ENCODE data around the gene HDDC3.
"Not testable (repeated sequence)": the region's sequence is repeated elsewhere in the genome, so short reads cannot be mapped to it uniquely, and the experiment has no call there.

HDDC3 gene

DNA sequence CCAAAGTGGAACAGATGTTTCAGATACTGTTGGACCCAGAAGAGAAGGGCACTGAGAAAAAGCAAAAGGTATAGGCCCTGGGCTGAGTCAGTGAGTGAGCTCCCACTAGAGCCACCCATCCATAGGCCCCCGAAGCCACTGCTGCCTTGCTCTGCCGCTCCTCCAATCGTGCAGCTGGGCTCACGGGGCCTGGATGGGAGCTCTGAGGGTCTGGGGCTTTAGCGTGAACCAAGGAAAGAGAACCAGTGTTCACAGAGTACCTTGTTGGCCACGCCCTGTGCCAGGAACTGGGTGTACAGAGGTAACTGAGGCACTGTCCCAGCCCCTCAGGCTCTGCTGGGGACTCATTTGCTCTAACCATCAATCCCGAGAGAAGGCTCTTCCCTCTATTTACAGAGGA is 7.4 kb upstream of the HDDC3 start:
- no peak overlapping the region for H3K27ac ChIP-seq (ENCODE audit: low read depth, low read length)
- H3K4me3 ChIP-seq (ENCODE audit: low read depth in 1 of 2, low read length in 2 of 2): no peak overlapping the region
- peaks cover 10% of the 10 kb centered on the region for H3K4me1 ChIP-seq (ENCODE audit: insufficient read depth, low read length)
- H3K36me3 ChIP-seq (ENCODE audit: insufficient read depth, low read length): peaks cover 58% of the 10 kb centered on the region
- no peaks in the 10 kb centered on the region for H3K9me3 ChIP-seq (ENCODE audit: low read length)
- no peak overlapping the region for H3K9ac ChIP-seq (ENCODE audit: low read length)
- H3K27me3 ChIP-seq (ENCODE audit: control insufficient read depth in 1 of 2, insufficient read depth in 2 of 2, low read length in 2 of 2): no peaks in the 10 kb centered on the region

DNA sequence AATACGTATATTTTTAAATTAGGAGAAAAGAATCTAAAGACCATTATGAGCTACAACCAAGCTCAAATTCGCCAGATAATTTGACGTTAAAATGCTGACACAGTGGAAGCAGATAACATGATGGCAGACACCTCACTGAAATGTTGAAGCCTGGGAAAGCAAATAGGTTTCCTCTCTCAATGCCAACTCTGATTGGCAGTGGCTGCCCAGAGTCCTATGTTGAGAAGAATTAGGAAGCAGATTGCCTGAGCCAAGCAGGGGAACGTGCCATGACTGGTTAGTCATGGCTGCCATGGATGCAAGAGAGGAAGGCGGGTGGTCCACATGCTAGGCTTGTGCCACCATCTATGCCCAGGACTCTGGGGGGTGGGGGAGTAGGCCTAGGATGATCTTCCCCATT is 5.9 kb upstream of the HDDC3 start:
- no peaks in the 10 kb centered on the region for H3K9me3 ChIP-seq (ENCODE audit: low read length)
- H3K27me3 ChIP-seq (ENCODE audit: control insufficient read depth in 1 of 2, insufficient read depth in 2 of 2, low read length in 2 of 2): no peaks in the 10 kb centered on the region
- H3K4me3 ChIP-seq (ENCODE audit: low read depth in 1 of 2, low read length in 2 of 2): no peak overlapping the region
- H3K9ac ChIP-seq (ENCODE audit: low read length): no peak overlapping the region
- peaks cover 22% of the 10 kb centered on the region for H3K4me1 ChIP-seq (ENCODE audit: insufficient read depth, low read length)
- no peak overlapping the region for H3K27ac ChIP-seq (ENCODE audit: low read depth, low read length)
- H3K36me3 ChIP-seq (ENCODE audit: insufficient read depth, low read length): peaks cover 43% of the 10 kb centered on the region

- Histone ChIP-seq H3K27me3 (ENCODE audit: control insufficient read depth in 1 of 2, insufficient read depth in 2 of 2, low read length in 2 of 2) (no peaks in the 10 kb centered on the region), H3K4me1 (ENCODE audit: insufficient read depth, low read length) (peaks cover 30% of the 10 kb centered on the region), H3K4me3 (ENCODE audit: low read depth in 1 of 2, low read length in 2 of 2) (no peak overlapping the region), H3K27ac (ENCODE audit: low read depth, low read length) (no peak overlapping the region), H3K9ac (ENCODE audit: low read length) (no peak overlapping the region), H3K36me3 (ENCODE audit: insufficient read depth, low read length) (peaks cover 28% of the 10 kb centered on the region), H3K9me3 (ENCODE audit: low read length) (no peaks in the 10 kb centered on the region)
Observed at GRCh38 chr15:90936823-90937222, 4.5 kb upstream of the HDDC3 start.

DNA sequence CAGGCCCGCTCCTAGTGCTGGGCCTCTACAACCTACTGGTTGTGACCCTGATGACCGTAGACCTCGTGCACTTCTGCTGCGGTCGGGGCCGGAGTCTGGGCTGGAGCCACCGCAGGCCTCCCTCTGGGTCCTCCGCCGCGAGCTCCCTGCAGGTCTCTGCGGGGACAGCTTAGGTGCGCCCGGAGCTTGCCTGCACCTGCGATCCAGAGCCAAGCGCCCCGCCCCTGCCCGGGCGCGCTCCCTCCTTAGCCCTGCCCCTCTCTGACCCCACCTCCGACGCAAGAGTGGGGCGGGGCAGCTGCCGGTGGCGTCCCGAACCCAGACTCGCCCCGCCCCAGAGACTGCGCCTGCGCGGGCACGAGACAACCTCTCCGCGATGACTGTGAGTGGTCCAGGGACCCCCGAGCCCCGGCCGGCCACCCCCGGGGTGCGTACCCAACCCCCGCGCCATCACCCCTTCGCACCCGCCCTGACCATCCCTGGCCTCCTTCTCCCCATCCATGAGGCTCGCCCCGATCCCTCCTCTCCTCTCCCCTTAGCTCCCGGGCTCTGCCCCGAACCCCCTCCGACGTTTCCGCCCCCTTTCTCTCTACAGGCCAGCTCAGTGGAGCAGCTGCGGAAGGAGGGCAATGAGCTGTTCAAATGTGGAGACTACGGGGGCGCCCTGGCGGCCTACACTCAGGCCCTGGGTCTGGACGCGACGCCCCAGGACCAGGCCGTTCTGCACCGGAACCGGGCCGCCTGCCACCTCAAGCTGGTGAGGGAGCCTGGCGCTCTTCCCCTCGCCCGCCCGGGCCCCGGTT is 2.8 kb upstream of the HDDC3 start, which contains the start of gene UNC45A:
Gene UNC45A, plus strand, starts transcription at position 337 of the 803 bp plus-strand sequence. Its CDS starts 40 bp downstream, at position 377.
- Histone ChIP-seq H3K36me3 (ENCODE audit: insufficient read depth, low read length) (peaks cover 17% of the 10 kb centered on the region), H3K4me1 (ENCODE audit: insufficient read depth, low read length) (peaks cover 43% of the 10 kb centered on the region), H3K27ac (ENCODE audit: low read depth, low read length) (peak within 1 kb of the TSS; percentile 75), H3K27me3 (ENCODE audit: control insufficient read depth in 1 of 2, insufficient read depth in 2 of 2, low read length in 2 of 2) (no peaks in the 10 kb centered on the region), H3K9me3 (ENCODE audit: low read length) (no peaks in the 10 kb centered on the region), H3K4me3 (ENCODE audit: low read depth in 1 of 2, low read length in 2 of 2) (peak within 1 kb of the TSS; percentile 45 to 65), H3K9ac (ENCODE audit: low read length) (peak within 1 kb of the TSS; percentile 10)

- Histone ChIP-seq H3K9ac (ENCODE audit: low read length) (no peak overlapping the region), H3K27me3 (ENCODE audit: control insufficient read depth in 1 of 2, insufficient read depth in 2 of 2, low read length in 2 of 2) (no peaks in the 10 kb centered on the region), H3K4me3 (ENCODE audit: low read depth in 1 of 2, low read length in 2 of 2) (peak overlapping the region; percentile 45 to 65), H3K4me1 (ENCODE audit: insufficient read depth, low read length) (peaks cover 44% of the 10 kb centered on the region), H3K36me3 (ENCODE audit: insufficient read depth, low read length) (peaks cover 9% of the 10 kb centered on the region), H3K27ac (ENCODE audit: low read depth, low read length) (peak overlapping the region; percentile 75), H3K9me3 (ENCODE audit: low read length) (no peaks in the 10 kb centered on the region)
Observed at GRCh38 chr15:90934256-90934948, 2.1 kb upstream of the HDDC3 start.

- H3K4me3 ChIP-seq (ENCODE audit: low read depth in 1 of 2, low read length in 2 of 2): no peak overlapping the region
- no peaks in the 10 kb centered on the region for H3K27me3 ChIP-seq (ENCODE audit: control insufficient read depth in 1 of 2, insufficient read depth in 2 of 2, low read length in 2 of 2)
- H3K9ac ChIP-seq (ENCODE audit: low read length): no peak overlapping the region
- H3K9me3 ChIP-seq (ENCODE audit: low read length): no peaks in the 10 kb centered on the region
- peaks cover 2% of the 10 kb centered on the region for H3K36me3 ChIP-seq (ENCODE audit: insufficient read depth, low read length)
- no peak overlapping the region for H3K27ac ChIP-seq (ENCODE audit: low read depth, low read length)
- peaks cover 48% of the 10 kb centered on the region for H3K4me1 ChIP-seq (ENCODE audit: insufficient read depth, low read length)
Observed at GRCh38 chr15:90933301-90933700, 952 bp upstream of the HDDC3 start.

GRCh38 chr15:90932660-90932991 is 277 bp upstream of the HDDC3 start:
- Histone ChIP-seq H3K9me3 (ENCODE audit: low read length) (no peaks in the 10 kb centered on the region), H3K4me1 (ENCODE audit: insufficient read depth, low read length) (peaks cover 48% of the 10 kb centered on the region), H3K4me3 (ENCODE audit: low read depth in 1 of 2, low read length in 2 of 2) (peak overlapping the region; percentile 72 to 91)

DNA sequence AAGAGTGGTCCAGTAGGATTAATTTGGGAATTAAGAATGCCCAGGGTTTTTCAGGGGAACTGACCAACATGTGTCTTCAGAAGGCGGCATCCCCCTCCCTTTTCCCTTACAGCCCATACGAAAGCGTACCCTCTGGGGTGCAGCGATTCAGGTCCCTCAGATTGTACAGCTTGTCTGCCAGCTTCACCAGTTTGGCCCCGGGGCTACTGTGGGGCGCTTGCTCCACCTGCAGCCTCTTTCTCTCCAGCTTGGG is 848 bp downstream of the HDDC3 start:
- Histone ChIP-seq H3K36me3 (ENCODE audit: insufficient read depth, low read length) (no peaks in the 10 kb centered on the region), H3K4me3 (ENCODE audit: low read depth in 1 of 2, low read length in 2 of 2) (peak overlapping the region in 1 of 2 donors; percentile 91), H3K4me1 (ENCODE audit: insufficient read depth, low read length) (peaks cover 46% of the 10 kb centered on the region), H3K27ac (ENCODE audit: low read depth, low read length) (peak overlapping the region; percentile 79), H3K27me3 (ENCODE audit: control insufficient read depth in 1 of 2, insufficient read depth in 2 of 2, low read length in 2 of 2) (no peaks in the 10 kb centered on the region), H3K9me3 (ENCODE audit: low read length) (no peaks in the 10 kb centered on the region), H3K9ac (ENCODE audit: low read length) (peak overlapping the region; percentile 79)

More at GRCh38 chr15:90932660-90932991, 277 bp upstream of the HDDC3 start:
- Histone ChIP-seq H3K36me3 (ENCODE audit: insufficient read depth, low read length) (no peaks in the 10 kb centered on the region), H3K27ac (ENCODE audit: low read depth, low read length) (peak overlapping the region; percentile 79), H3K27me3 (ENCODE audit: control insufficient read depth in 1 of 2, insufficient read depth in 2 of 2, low read length in 2 of 2) (no peaks in the 10 kb centered on the region), H3K9ac (ENCODE audit: low read length) (no peak overlapping the region)

GRCh38 chr15:90930861-90931574 is 1.3 kb downstream of the HDDC3 start:
- H3K27ac ChIP-seq (ENCODE audit: low read depth, low read length): peak overlapping the region; percentile 74
- H3K9me3 ChIP-seq (ENCODE audit: low read length): no peaks in the 10 kb centered on the region
- H3K4me1 ChIP-seq (ENCODE audit: insufficient read depth, low read length): peaks cover 41% of the 10 kb centered on the region
- peak overlapping the region in 1 of 2 donors; percentile 75 for H3K4me3 ChIP-seq (ENCODE audit: low read depth in 1 of 2, low read length in 2 of 2)
- H3K36me3 ChIP-seq (ENCODE audit: insufficient read depth, low read length): no peaks in the 10 kb centered on the region
- peak overlapping the region; percentile 76 for H3K9ac ChIP-seq (ENCODE audit: low read length)
- H3K27me3 ChIP-seq (ENCODE audit: control insufficient read depth in 1 of 2, insufficient read depth in 2 of 2, low read length in 2 of 2): no peaks in the 10 kb centered on the region

GRCh38 chr15:90929246-90930019 is 2.9 kb downstream of the HDDC3 start:
- Histone ChIP-seq H3K9me3 (ENCODE audit: low read length) (no peaks in the 10 kb centered on the region), H3K27me3 (ENCODE audit: control insufficient read depth in 1 of 2, insufficient read depth in 2 of 2, low read length in 2 of 2) (no peaks in the 10 kb centered on the region), H3K9ac (ENCODE audit: low read length) (peak overlapping the region; percentile 76), H3K36me3 (ENCODE audit: insufficient read depth, low read length) (no peaks in the 10 kb centered on the region), H3K27ac (ENCODE audit: low read depth, low read length) (peak overlapping the region; percentile 74), H3K4me1 (ENCODE audit: insufficient read depth, low read length) (peaks cover 35% of the 10 kb centered on the region), H3K4me3 (ENCODE audit: low read depth in 1 of 2, low read length in 2 of 2) (peak overlapping the region; percentile 56 to 75)

DNA sequence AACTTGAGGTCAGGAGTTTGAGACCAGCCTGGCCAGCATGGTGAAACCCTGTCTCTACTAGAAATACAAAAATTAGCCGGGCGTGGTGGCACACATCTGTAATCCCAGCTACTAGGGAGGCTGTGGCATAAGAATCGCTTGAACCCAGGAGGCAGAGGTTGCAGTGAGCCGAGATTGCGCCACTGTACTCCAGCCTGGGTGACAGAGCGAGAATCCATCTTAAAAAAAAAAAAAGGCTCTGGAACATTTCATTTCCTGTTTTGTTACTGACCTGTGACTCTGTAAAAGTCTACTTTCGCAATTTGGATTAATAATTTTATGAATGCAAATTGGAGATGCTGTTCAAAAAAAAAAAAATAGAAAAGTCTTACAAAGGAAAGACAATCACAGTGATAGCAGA is 4.2 kb downstream of the HDDC3 start:
- H3K9me3 ChIP-seq (ENCODE audit: low read length); H3K27ac ChIP-seq (ENCODE audit: low read depth, low read length); H3K9ac ChIP-seq (ENCODE audit: low read length); H3K27me3 ChIP-seq (ENCODE audit: control insufficient read depth in 1 of 2, insufficient read depth in 2 of 2, low read length in 2 of 2); H3K36me3 ChIP-seq (ENCODE audit: insufficient read depth, low read length); H3K4me3 ChIP-seq (ENCODE audit: low read depth in 1 of 2, low read length in 2 of 2): not testable (repeated sequence)
- peaks cover 27% of the 10 kb centered on the region for H3K4me1 ChIP-seq (ENCODE audit: insufficient read depth, low read length)
